GM19324 (cell line): ENCODE data around the gene USP3.

Source experiments
- ATAC-seq: cut with Tn5 transposase; IDR thresholded peaks from one replicate; pipeline ENCODE4 v1.9.1; 2021; ENCODE audit warnings: mild to moderate bottlenecking, moderate library complexity; ENCODE audit not compliant: unreplicated experiment, low FRiP score

USP3 gene

DNA sequence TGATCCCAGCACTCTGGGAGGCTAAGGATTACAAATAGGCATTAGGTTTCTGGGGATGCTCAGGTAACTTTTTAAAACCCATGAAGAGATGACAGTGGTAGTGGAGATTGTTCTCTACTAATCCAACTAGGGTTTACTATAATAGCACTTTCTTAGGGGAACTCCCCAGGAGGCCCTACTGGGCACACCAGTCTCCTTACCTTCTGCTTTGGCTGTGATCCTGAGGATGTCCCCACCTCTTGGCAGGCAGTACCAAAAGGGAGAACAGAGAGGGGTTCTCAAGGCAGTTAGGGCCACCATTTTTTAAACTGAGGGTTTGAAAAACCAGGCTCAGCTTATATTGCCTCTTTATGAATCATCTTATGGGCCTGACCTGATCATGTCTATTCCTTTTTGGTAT lies 77.8 kb downstream of the USP3 start:
- ATAC-seq, result no peak

DNA sequence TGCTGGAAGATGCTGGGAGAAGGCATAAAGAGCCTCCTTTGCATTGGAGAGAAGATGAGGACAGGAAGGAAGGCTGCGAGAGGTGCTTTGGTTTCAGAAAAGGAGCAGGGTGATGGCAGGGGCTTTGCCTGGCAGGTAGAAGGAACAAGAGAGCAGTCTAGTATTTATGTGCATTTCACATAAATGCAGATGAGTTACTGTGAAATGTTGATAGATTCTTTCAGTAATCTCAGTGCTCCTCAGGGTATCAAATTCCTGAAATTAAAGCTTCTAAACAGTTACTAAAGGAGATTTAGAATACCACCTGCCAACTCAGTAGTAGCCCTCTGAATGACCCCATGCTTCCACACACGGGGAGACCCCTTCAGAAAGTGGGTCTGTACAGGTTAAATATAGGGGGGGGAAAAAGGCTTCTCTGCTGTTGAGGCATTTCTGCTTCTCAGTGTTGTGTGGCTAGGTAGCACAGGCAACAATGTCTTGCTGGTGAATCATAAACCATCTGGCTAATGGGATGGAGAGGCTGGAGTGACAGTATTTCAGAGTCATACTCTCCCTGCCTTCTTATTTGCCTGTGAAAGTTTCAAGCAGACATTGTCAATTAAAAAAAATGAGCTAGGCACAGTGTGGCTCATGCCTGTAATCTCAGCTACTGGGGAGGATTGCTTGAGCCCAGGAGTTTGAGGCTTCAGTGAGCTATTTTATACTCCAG lies 78.5 kb downstream of the USP3 start:
- no peak for ATAC-seq

DNA sequence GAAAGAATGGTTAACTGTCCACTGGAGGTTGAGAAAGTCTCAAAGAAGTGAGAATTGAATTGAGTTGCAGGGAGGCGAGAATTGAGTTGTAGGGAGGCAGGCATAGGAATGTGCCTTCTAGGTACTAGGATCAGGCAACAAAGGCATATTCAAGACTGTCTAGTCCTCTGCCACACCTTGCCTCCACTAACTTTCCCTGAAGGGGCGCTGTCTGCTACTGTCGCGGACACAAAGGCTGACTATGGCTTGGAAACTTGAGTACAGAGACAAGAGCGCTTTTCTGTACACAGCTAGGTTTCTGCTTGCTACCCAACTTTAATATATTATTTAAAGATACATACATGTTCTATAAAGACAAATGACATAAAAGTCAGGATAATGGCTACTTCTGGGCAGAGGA lies 82.4 kb downstream of the USP3 start:
- ATAC-seq, result no peak

DNA sequence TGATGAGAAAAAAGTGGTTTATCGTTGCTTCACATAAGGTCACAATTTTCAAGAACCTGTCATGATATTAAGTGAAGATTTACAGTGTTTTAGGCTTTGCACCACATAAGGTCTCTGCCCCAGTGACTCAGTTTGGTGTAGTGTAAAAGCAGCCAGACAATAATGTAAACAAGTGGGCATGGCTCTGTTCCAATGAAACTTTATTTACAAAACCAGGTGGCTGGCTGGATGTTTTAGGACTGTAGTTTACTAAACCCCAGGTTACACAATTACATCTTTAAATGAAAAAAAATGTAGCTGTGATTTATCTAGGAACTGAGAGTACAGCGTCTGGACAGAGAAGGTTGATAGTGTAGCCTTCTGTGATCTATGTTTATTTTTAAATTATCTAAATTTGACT lies 83.1 kb downstream of the USP3 start:
- ATAC-seq, result no peak

DNA sequence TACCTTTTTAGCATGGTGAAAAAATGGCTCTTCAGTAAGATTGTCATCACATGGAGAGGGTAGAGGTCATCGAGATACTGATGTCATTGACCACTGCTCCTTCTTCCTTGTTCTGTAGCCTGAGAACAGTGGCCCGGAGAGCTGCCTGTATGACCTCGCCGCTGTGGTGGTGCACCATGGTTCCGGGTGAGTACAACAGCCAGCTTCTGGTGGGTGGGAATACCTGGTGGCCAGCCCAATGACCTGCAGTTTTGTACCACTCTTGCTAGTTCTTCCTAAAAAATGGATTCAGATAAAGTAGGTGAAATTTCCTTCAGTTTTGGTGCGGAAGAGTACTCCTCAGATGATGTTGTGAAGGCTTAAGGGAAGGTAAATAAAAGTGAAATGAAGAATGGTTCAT lies 84.4 kb downstream of the USP3 start:
- no peak for ATAC-seq

DNA sequence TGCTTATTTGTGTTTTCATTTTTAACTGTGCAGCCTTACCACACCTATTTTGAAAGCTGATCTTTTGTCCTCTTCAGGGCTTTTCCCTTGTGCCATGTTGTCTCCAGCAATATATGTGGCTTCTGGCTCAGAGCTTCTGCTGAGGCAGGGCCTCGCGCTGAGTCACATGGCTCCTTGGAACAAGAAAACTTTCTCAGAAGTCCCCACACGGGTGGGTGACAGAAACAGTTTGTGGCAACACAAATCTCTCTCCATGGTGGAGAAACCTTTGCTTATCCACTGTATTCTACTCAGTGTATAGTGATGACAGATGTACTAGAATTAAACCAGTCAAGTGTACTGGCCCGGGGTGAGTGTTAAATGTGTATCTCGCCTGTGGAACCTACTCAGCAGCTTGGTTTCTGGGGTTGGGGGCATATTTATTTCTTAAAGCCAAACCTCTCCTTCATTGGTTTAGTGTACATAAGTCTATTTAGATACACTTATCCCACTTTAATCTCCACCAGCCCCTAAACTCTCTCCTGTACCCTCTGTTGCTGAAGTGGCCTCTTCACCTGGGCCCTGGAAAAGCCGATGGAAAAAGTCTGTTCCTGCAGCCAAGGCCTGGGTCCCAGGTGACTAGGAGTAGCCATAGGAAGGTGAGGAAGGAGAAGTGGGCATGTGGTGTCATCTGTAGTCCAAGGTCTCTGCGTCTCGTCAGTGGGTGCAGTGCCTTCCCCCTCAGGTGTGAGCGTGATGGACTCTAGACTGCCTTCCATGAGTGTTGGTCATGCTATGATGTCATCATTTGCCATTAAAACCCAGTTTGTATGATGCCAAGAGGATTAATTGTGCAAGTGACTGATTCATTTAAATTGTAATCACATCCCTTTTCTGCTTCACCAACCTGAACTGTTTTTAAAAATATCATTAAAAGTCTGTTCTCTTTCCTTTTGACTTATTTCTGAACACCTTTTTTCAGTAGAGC lies 89.6 kb downstream of the USP3 start:
- no peak for ATAC-seq

DNA sequence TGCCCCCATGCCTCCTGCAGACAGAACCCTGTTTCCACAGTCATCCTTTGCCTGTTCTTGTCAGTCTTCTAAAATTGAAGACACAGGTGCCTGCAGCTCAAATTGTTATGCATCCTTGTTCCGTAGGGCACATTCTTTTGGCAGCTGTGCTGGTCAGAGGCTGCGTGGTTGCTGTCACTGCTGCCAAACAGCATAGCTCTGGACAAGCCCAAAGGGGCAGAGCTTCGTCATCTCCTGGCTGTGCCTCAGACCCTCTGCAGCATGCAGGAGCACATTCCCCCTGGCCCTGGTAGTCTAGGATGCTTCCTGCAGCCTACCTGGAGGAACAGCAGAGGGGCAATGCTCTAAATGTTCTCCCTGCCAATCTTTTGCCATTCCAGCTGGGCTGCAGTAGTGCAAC lies 90.7 kb downstream of the USP3 start:
- ATAC-seq, result no peak

DNA sequence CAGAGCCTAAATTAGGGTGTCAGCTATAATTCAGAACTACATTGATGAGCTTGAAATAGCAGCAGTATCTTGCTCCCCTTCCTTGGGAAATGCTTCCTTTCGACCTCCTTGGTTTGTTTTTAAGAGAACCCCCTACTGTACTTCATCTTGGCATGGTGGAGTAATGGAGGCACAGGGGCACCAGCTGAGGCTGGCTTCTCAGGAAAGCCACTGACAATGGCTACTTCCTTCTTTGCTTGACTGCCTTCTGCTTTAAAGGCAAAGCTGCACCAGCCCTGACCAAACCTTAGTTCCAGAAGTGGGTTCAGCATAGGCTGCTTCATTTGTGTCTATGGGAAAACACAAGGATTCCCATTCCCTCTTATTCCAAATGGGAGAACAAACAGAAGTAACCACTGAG lies 91.3 kb downstream of the USP3 start:
- ATAC-seq, result no peak

DNA sequence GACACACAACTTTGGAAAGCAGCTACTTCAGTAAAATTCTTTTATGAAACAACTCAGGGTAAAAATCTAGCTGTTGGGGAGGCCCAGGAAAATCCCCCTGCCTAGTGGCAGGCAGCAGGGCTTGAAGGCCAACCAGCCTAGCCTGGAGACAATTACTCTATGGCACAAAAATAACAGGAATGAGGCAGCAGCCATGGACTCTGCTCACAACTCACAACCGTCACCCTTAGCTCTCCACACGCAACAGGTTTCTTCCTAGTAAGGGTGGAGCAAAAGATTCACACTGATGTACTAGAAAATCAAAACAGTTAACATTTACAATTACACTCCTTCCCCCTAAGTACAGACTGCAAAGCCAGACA lies 92.3 kb downstream of the USP3 start:
- ATAC-seq, result no peak

DNA sequence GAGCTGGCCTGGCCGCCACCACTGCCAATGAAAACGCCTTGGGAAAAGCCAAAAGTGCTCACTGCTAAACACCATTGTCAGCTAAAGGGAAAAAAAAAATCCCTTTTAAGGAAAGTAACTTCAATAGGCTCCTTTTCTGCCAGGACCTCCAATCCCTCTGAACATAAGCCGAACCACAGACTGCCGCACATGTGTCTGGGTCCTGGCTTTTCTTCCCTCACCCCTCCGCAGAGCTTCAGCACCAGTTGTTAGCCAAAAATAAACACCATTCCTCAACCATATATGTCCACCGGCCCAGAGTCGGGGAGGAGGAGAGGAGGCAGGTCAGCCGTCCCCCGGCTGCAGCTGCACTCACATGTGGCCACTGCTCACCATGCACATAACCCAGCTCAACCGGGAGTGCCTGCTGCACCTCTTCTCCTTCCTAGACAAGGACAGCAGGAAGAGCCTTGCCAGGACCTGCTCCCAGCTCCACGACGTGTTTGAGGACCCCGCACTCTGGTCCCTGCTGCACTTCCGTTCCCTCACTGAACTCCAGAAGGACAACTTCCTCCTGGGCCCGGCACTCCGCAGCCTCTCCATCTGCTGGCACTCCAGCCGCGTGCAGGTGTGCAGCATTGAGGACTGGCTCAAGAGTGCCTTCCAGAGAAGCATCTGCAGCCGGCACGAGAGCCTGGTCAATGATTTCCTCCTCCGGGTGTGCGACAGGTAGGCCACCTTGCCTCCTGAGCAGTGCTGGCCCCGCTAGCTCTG lies 92.8 kb downstream of the USP3 start, which contains the start of gene FBXL22:
Gene FBXL22 (plus strand): TSS at position 350 of the 753 bp plus-strand sequence. CDS start 6 bp downstream, at position 356.
- no peak for ATAC-seq

DNA sequence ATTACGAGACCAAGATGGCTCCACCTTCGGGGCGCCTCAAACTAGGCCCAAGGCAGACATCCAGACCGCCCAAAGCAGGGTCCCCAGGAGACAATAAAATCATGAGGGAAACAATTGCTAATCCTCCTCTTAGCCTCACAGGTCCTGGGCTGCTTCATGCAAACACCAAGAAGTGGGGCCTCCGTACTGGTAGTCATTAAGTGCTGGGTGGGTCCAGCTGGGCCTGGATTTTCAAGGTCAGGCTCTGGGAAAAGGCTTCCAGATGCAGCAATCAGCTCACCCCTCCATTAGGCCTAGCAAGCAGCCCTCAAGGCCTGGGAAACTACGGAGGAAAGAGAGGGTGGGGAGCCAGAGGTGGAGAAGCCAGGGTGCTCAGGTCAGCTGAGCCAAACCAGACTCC lies 93.4 kb downstream of the USP3 start:
- ATAC-seq, result no peak

DNA sequence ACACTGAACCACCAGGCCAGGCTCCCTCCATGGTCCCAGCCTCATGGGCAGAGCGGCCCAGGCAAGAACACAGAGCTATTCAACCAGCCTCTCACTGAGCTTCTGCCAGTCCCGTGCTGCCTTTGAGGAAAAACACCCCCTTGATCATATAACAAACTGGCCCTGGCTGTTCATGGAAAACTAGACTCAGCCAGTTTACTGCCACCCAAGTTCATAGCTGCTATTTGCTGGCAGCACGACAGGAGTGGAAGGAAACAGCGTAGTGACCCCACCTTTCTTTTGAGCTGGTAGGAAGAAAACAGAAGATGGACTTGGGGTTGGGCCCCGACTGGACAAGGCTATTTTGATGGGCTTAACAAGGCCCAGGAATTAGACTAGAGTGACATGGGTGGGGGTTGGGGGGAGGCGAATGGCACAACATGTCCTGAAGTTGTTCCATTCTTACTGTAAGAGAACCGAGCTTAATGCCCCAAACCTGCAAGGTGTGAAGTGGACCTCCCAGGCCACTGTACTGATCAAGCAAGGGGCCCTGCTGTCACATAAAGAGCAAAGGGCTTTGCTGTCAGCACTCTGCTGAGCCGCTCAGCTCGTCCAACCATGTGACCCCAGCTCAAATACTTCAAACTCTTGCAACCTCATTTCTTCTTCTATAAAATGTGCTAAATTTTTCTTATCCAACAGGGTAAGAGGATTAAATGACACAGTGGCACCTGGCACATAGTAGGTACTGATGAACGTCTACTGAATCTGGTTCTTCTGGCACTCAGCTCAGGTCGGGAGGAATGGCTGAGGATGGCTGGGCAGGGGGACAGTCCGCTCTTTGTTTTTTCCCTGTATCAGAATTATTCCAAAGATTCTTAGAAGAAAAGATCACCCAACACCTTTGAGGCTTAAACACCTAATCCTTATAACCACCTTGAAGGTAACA lies 94.3 kb downstream of the USP3 start:
- no peak for ATAC-seq

DNA sequence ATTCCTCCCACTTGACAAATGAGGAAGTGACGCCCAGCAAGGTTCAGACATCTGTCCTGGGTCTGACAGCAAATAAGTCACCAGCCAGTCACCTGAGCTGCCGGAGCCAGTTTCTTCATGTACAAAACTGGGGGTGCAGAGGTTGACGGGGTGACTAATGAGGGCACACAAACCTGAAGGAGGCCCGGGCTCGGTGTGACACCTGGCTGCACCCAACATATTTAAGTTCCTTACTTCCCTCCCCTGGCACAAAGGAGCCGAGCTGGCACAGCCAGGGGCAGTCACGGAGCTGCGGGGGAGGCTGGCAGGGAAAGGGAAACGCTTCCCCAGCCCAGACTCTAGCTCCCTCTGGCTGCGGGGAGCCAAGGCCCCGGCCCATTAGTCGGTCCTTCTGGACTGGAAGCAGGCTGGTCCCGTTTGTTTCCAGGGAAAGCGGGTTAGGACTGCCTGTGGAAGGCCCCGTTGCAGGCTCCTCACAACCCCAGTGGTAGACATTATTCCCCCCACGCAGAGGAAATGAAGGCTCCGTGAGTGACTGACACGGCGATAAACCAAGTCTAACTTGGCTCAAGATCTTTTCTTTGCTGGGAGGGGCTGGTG lies 95.1 kb downstream of the USP3 start:
- ATAC-seq, result no peak

DNA sequence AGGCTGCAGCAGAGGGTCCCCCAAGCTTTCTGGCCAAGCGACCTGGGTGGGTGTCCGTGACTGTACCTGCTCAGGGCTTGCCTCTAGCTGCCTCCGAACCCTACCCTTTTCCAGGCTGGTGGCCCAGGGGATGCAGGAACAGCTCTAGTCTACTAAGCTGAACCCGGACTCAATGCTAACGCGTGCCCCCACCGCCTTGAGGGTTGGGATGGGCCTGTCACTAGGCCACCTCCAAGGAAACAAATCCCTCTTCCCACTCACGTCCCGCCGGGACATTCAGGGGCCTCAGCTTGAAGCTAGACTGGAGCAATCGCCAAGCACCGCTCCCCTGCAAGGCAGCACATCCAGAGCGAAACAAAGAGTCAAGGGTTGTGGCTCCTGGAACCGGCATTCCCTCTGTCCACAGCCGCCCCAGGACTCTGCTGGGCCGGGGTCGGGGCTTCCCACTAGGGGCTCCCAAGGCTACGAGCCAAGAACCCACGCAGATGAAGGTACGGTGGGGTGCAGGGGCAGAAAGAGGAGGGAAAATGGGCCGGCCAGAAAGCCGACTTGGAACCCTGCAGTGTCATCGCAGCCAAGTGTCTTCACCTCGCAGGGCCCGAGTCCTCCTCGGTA lies 95.7 kb downstream of the USP3 start:
- ATAC-seq, result peak; percentile 1

DNA sequence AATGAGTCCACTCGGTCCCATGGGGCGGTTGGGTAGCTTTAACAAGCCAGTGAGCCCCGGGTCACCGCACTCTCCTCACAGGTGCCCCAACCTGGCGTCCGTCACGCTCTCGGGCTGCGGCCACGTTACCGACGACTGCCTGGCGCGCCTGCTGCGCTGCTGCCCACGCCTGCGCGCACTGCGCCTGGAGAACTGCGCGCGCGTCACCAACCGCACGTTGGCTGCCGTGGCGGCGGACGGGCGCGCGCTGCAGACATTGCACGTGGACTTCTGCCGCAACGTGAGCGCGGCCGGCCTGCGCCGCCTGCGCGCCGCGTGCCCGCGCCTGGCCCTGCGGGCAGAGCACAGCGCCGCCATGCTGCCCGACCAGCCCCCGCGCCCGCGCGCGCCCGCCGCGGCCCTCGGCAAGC lies 96.2 kb downstream of the USP3 start:
- peak; percentile 82 for ATAC-seq

DNA sequence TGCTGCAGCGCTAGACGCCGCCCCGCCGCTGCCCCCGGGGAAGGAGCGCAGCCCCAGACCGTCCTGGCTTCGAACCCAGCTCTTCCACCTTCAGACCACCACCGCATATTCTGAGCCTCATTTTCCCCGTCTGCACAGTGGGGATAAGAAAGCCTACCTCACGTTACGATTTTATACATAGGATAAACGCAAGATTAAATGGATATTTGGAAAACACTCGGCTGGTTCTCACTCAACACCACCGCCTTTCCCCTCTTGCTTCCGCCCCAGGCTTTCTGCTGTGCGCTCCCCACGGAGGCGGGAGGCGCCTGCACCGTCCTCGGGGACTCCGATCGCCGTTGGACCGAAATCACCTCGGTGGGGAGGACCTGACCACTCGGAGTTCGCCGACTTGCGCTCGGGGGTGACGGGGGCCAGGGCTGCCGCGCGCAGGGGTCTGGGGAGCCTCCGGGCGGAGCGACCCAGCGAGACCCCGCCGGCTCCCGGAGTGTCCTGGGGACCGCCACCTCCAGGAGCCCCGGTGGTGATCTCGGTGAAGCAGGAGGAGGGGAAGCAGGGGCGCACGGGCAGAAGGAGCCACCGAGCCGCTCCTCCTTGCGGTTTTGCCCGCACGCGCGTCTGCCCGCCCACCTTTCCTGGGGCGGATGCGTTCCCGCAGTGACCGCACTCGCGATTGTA lies 96.8 kb downstream of the USP3 start:
- peak; percentile 25 for ATAC-seq

DNA sequence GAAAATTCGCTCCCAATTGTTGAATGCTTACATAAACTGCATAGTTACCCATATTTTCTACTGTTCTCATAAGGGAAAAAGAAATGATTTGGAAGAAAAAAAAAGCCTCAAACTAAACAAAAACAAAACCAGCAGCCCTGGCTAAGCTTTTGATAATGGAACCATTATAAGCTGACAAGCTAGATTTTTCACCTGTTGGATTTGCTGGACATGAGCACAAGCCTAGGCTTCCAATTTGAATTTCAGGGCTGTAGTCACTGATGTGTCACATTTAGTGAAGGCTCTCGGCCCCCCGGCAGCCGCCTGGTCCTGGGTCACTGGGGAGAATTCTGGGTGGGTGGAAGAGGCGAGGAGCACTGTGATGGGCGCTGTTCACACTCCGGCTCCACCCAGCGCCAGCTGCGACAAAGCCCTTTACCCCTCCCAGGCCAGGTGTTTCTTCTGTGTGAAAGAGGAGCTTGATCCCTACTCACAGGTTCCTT lies 97.4 kb downstream of the USP3 start:
- ATAC-seq, result no peak

DNA sequence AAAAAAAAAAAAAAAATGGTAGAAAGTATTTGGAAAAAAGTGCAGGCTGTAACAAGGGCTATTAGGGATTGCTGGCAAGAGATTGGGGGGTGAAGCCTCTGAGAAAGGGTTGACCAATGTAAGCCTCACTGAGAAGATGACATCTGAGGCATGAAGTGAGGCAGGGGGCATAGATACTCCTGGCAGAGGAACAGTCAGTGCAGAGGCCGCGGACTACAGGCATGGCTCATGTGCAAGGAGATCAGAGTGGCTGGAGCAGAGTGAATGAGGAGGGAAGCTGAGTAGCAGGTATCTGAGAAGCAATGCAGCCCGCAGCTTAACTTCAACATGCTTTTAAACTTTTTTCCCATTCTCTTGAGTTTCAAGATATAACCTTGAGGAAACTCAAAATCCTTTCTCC lies 98.2 kb downstream of the USP3 start:
- ATAC-seq, result no peak
